Mucosa of rectum (tissue), 2 donors: ENCODE data around the gene UQCR11.

Source experiments
- H3K27ac ChIP-seq, 2 donors: one replicate each; pipeline ENCODE4 v1.7.0; 2013; ENCODE audit warnings: inconsistent platforms in 2 of 2, low read depth in 2 of 2, low read length in 2 of 2
- H3K27me3 ChIP-seq, 2 donors: one replicate each; pipeline ENCODE4 v1.7.0; 2013; ENCODE audit warnings: low read length in 2 of 2; ENCODE audit not compliant: control insufficient read depth in 2 of 2, insufficient read depth in 2 of 2
- H3K36me3 ChIP-seq, 2 donors: one replicate each; pipeline ENCODE4 v1.7.0; 2013; ENCODE audit warnings: low read length in 2 of 2; ENCODE audit not compliant: control insufficient read depth in 2 of 2, insufficient read depth in 2 of 2
- H3K4me1 ChIP-seq, 2 donors: one replicate each; pipeline ENCODE4 v1.7.0; 2013; ENCODE audit warnings: low read length in 2 of 2, mild to moderate bottlenecking in 1 of 2; ENCODE audit not compliant: control insufficient read depth in 2 of 2, insufficient read depth in 2 of 2
- H3K4me3 ChIP-seq, 2 donors: one replicate each; pipeline ENCODE4 v1.7.0; 2013; ENCODE audit warnings: low read length in 2 of 2
- H3K9ac ChIP-seq, 2 donors: one replicate each; pipeline ENCODE4 v1.7.0; 2013; ENCODE audit warnings: low read length in 2 of 2, low read depth in 1 of 2, mild to moderate bottlenecking in 1 of 2
- H3K9me3 ChIP-seq, 2 donors: one replicate each; pipeline ENCODE4 v1.7.0; 2013; ENCODE audit warnings: low read length in 2 of 2; ENCODE audit not compliant: control insufficient read depth in 2 of 2
- donor health status: healthy.
- donor health status: Normal muscosa, but diverticular disease.

Gene UQCR11

DNA sequence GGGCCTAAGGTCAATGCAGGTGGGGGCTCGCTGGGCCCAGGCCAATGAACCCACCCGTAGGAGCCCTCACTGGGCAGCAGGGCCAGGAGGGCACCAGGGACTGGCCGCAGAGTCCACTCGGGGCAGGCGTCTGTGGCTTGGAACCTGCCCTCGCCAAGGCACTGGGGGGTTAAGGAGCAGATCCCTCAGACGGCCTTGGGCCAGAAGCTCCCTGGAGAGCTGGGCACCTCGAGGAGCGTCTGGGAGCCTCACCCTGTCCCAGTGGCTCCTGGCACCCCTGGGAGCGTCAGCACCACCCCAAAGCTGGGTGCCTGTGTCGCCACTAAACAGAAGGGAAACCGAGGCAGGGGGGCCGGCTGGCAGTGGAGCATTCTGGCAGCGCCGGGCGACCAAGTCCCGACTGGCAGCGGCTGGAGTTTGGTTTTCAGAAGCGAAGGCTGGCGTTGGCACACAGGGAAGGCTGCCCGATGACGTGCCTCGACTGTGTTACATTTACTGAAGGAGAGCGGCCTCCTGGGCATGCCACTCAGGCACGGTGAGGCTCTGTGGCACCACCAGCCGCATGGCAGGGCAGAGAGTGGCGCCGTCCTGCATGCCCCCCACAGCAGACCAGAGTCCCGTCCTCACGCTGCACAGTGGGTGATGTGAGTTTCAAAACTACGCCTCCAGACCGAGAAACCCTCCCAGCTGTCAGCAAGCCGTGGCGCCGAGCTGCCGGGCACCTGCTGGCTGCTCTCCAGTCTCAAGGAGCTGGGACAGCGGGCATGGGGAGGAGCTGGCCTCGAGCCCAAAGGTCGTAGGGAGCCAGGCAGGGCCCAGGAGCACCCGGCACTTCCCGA, 28.0 kb downstream of the UQCR11 start:
- H3K27ac ChIP-seq = no peak overlapping the region
- no peak overlapping the region for H3K4me3 ChIP-seq
- H3K27me3 ChIP-seq = no peaks in the 10 kb centered on the region
- H3K9me3 ChIP-seq = no peaks in the 10 kb centered on the region
- no peak overlapping the region for H3K9ac ChIP-seq
- no peaks in the 10 kb centered on the region for H3K4me1 ChIP-seq
- peaks cover 16 to 19% of the 10 kb centered on the region in 2 donors for H3K36me3 ChIP-seq

DNA sequence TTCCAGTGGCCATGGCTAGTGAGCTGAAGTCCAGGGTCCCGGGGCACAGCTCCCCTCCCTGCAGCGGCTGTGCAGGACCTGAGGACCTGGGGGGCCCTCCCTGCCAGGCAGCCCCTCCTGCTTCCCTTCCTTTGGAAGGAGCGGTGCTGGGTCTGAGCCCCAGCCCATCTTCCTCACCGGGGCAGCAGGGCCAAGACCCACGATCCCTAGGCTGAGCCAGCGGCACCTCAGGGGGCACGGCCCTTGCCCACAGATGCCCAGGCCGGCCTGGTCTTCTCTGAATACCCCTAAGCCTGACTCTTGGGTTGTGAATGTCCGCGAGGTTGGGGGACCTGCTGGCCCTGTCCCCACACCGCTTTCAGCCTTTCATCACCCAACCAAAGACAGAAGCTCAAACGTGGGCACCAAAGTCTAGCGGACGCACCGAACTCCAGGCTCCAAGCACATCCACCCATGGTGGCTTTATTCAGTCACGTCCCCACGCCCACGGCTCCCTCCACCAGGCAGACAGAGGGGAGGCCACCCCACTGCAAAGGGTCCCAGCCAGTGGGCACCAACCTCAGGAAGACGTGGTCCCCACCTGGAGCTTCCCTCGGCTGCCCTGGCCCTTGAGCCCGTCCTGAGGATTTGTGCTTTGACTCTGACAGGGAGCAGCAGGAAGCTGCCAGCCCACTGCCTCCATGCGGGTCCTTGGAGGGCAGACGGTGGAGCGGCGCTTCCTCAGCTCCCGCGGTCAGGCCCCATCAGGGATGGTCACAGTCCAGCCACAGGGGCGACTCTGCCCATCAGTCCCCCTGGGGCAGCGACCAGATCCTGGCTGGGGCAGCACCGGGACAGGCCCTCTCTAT, 28.8 kb downstream of the UQCR11 start:
- Histone ChIP-seq H3K27ac (no peak overlapping the region), H3K9me3 (no peaks in the 10 kb centered on the region), H3K9ac (no peak overlapping the region), H3K27me3 (no peaks in the 10 kb centered on the region), H3K4me3 (no peak overlapping the region), H3K36me3 (peaks cover 11 to 18% of the 10 kb centered on the region in 2 donors), H3K4me1 (no peaks in the 10 kb centered on the region)

DNA sequence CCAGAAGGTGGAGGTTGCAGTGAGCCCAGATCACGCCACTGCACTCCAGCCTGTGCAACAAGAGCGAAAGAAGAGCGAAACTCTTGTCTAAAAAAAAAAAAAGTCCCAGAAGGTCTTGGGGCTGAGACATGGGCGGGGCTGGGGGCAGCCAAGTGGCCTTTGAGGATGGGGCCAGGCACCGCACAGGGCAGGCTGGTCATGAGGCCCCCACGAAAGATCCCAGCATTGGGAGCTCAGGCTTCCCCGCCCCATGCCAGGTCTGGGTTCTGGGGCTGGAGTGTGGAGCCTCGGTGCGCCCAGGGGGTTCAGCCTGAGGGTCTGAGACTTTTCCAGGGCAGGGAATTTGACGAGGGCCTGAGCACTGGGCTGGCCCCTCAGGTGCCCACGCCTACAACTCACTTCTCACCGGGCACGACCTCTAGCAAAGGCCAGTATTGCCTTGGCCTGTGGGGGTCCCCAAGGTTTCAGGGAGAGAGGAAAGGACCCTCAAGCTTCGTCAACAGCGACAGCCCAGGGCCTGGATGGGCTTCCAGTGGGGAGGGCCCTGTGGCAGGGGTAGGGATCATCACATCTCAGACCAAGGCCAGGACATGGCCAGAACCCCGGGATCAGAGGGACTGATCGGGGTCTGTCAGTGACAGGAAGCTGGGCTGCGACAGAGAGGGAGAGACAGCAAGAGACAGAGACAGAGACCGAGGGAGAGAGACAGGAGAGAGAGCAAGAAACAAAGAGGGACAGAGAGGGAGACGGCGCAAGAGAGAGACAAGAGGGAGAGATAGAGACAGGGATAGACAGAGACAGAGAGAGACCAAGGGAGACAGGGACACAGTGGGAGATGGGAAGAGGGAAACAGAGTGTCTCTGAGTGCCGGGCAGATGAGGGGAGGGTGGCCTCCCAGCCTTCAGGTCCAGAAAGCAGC, 29.7 kb downstream of the UQCR11 start:
- Histone ChIP-seq H3K9me3 (no peaks in the 10 kb centered on the region), H3K4me3 (no peak overlapping the region), H3K9ac (no peak overlapping the region), H3K27me3 (peaks cover 0 to under 1% of the 10 kb centered on the region in 2 donors), H3K4me1 (no peaks in the 10 kb centered on the region), H3K27ac (no peak overlapping the region), H3K36me3 (peaks cover 4 to 9% of the 10 kb centered on the region in 2 donors)

DNA sequence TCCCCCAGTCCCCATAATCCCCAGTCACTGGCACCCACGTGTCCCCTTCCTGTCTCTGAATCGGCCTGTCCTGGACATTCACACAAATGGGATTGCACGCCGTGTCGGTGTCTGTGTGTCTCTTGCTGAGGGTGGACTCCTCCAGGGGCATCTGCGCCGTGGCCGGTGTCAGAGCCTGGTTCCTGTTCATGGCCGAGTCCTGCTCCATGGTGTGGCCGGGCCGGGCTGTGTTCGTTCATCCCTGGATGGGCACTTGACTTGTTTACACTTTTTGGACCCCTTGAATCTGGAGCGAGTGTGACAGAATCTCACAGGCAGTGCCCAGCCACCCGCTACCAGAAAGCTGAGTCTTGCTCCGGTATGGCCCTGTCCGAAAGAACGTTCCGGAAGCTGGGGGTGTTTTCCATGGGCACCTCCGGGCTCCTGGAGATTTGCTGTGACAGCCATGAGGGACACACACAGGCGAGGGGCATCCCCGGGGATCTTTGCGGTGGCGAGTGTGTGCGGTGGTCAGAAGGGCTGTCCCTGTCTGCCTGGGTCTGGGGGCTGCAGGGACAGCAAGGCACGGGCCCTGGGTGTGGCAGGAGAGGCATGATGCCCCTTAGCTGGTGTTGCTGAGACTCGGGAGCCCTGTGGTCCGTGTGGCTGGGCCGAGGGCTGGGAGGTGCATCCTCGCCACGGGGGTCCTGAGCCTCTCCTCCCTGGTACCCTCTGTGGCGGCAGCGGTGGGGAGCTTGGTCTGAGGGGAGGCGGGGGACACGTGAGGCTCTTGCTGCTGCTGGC, 30.7 kb downstream of the UQCR11 start:
- Histone ChIP-seq H3K36me3 (peaks cover 0 to 4% of the 10 kb centered on the region in 2 donors), H3K9ac (no peak overlapping the region)

DNA sequence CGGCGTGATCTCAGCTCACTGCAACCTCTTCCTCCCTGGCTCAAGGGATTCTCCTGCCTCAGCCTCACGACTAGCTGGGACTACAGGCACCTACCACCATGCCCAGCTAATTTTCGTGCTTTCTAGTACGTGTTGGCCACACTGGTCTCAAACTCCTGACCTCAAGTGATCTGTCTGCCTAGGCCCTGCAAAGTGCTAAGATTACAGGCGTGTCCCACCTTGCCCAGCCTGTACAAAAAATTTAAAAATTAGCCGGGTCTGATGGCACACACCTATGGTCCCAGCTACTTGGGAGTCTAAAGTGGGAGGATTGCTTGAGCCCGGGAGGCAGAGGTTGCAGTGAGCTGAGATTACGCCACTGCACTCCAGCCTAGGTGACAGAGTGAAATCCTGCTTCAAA, 32.5 kb downstream of the UQCR11 start:
- Histone ChIP-seq H3K27ac (no peak overlapping the region), H3K4me3 (no peak overlapping the region), H3K36me3 (no peaks in the 10 kb centered on the region), H3K9me3 (no peaks in the 10 kb centered on the region), H3K4me1 (no peaks in the 10 kb centered on the region), H3K27me3 (peaks cover 4 to 10% of the 10 kb centered on the region in 2 donors), H3K9ac (no peak overlapping the region)

More for the DNA sequence above, 30.7 kb downstream of the UQCR11 start:
- Histone ChIP-seq H3K4me3 (no peak overlapping the region), H3K27ac (no peak overlapping the region), H3K4me1 (no peaks in the 10 kb centered on the region), H3K9me3 (no peaks in the 10 kb centered on the region), H3K27me3 (peaks cover 3 to 6% of the 10 kb centered on the region in 2 donors)

DNA sequence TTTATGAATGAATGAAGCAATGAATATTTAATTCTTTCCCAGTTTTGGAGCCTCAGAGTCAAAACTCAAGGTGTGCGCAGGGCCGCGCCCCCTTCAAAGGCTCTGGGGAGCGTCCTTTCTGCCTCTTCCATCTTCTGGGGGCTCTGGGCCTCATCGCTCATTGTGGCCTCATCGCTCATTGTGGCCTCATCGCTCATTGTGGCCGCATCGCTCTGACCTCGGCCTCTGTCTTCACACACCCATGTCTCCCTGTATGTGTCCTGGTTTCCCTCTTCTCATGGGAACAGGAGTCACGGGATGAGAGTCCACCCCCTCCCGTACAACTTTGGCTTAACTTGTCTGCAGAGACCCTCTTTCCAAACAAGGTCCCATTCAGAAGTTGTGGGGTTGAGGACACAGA, 33.9 kb downstream of the UQCR11 start:
- H3K4me1 ChIP-seq = no peaks in the 10 kb centered on the region
- no peak overlapping the region for H3K4me3 ChIP-seq
- no peak overlapping the region for H3K27ac ChIP-seq
- peaks cover 4 to 10% of the 10 kb centered on the region in 2 donors for H3K27me3 ChIP-seq
- H3K9me3 ChIP-seq = no peaks in the 10 kb centered on the region
- H3K36me3 ChIP-seq = no peaks in the 10 kb centered on the region
- no peak overlapping the region for H3K9ac ChIP-seq

DNA sequence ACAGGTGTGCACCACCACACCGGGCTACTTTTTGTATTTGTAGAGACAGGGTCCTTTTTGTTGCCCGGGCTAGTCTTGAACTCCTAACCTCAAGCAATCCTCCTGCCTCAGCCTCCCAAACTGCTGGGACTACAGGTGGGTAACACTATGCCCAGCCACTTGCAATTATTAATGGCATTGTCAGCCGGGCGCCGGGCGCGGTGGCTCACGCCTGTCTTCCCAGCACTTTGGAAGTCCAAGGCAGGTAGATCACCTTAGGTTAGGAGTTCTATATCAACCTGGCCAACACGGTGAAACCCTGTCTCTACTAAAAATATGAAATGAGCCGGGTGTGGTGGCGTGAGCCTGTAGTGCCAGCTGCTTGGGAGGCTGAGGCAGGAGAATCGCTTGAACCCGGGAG, 34.4 kb downstream of the UQCR11 start:
- no peak overlapping the region for H3K4me3 ChIP-seq
- H3K9me3 ChIP-seq = no peaks in the 10 kb centered on the region
- H3K9ac ChIP-seq = no peak overlapping the region
- H3K4me1 ChIP-seq = peaks cover 0 to 3% of the 10 kb centered on the region in 2 donors
- peaks cover 4 to 10% of the 10 kb centered on the region in 2 donors for H3K27me3 ChIP-seq
- no peaks in the 10 kb centered on the region for H3K36me3 ChIP-seq
- no peak overlapping the region for H3K27ac ChIP-seq

DNA sequence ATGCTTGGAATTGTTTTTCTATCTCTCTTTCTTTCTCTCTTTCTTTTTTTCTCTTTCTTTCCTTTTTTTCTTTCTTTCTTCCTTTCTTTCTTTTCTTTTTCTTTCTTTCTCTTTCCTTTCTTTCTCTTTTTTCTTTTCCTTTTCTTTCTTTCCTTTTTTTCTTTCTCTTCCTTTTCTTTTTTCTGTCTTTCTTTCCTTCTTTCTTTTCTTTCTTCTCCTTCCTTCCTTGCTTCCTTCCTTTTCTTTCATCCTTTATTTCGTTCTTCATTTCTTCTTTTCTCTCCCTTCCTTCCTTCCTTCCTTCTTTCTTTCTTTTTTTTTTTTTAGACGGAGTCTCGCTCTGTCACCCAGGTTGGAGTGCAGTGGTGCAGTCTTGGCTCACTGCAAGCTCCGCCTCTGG, 35.3 kb downstream of the UQCR11 start:
- Histone ChIP-seq H3K9me3 (no peaks in the 10 kb centered on the region), H3K4me3 (no peak overlapping the region), H3K27me3 (peaks cover 4 to 10% of the 10 kb centered on the region in 2 donors), H3K9ac (no peak overlapping the region), H3K27ac (no peak overlapping the region), H3K4me1 (peaks cover 0 to 3% of the 10 kb centered on the region in 2 donors), H3K36me3 (no peaks in the 10 kb centered on the region)

DNA sequence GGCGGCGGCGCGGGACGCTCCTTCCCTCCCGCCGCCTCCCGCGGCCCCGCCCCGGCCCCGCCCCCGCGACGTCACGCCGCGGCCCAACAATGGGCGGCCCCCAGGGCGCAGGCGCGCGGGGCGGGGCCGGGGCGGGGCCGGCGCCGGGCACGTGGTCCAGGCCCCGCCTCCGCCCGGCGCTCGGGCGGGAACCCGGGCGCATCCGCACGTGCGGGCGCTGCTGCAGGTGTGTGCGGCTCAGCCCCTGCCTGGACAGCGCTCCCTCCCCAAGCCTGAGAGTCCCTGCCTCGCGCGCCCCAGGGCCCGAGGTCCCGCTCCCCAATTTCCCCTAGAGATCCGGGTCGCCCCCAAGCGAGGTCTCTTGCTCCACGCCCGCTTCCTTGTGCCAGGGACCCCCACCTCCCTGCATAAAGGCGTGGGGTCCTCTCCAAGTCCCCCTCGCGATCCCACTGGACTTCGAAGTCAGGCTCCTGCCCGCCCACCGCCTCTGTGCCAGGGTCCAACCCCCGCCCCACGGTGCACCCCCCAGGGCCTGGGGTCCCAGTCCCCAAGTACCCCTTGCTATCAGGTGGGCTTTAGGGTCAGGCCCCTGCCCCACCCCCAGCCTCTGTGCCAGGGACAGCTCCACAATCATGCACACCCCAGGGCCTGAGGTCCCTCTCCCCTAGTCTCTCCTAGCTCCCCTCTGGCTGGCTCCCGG, 36.8 kb downstream of the UQCR11 start, which contains the start of gene MEX3D:
Gene MEX3D, minus strand, starts transcription at position 6 of the 700 bp plus-strand sequence. CDS start 267 bp downstream, outside the sequence.
- peak within 1 kb of the TSS; percentile 77 to 83 for H3K27ac ChIP-seq
- peak within 1 kb of the TSS; percentile 50 to 73 for H3K4me3 ChIP-seq
- H3K27me3 ChIP-seq = peaks cover 4 to 10% of the 10 kb centered on the region in 2 donors
- no peaks in the 10 kb centered on the region for H3K36me3 ChIP-seq
- peaks cover 0 to 3% of the 10 kb centered on the region in 2 donors for H3K4me1 ChIP-seq
- peak within 1 kb of the TSS in 1 of 2 donors; percentile 77 for H3K9ac ChIP-seq
- H3K9me3 ChIP-seq = no peaks in the 10 kb centered on the region
